Measurements from ENCODE around the gene CCR9. TPM values are rescaled to one million over a fixed set of nuclear protein-coding genes. Genes with fewer than 3 reads are reported as not detected.

CCR9 gene
- total RNA-seq, 1 experiment from 2014 or later, result not detected

- Histone ChIP-seq H3K4me2 (ENCODE audit: low read length) (no peak overlapping the region), H3K9ac (ENCODE audit: low read length) (no peak overlapping the region), H3K27me3 (ENCODE audit: insufficient read depth, low read length) (no peaks in the 10 kb centered on the region), H3K4me1 (ENCODE audit: control insufficient read depth in 1 of 2, insufficient read depth in 2 of 2, low read length in 2 of 2) (no peaks in the 10 kb centered on the region), H3K9me3 (ENCODE audit: control insufficient read depth in 1 of 2, insufficient read depth in 1 of 2, low read depth in 1 of 2, low read length in 2 of 2) (no peaks in the 10 kb centered on the region), H2AFZ (ENCODE audit: low read depth, low read length, poor library complexity, severe bottlenecking) (no peak overlapping the region), H4K20me1 (ENCODE audit: insufficient read depth) (no peaks in the 10 kb centered on the region), H3K79me2 (ENCODE audit: insufficient read depth, low read length) (no peaks in the 10 kb centered on the region), H3K36me3 (ENCODE audit: control insufficient read depth in 1 of 2, insufficient read depth in 2 of 2, low read length in 2 of 2) (no peaks in the 10 kb centered on the region), H3K9me2 (ENCODE audit: insufficient read depth) (no peaks in the 10 kb centered on the region), H3K4me3 (replicated peaks in 1 of 2; ENCODE audit: low read depth in 1 of 2, low read length in 2 of 2) (no peak overlapping the region), H3K27ac (ENCODE audit: low read depth, low read length) (no peak overlapping the region)
- no peak for DNase-seq (ENCODE audit: low read depth, low spot score)
- intact Hi-C loops (cut with micrococcal nuclease), result no loop called here
- no peak for TF ChIP-seq ELF1 (IDR thresholded peaks at IDR 0.05; ENCODE audit: borderline replicate concordance, low read depth)
- TF ChIP-seq EGR1 (IDR thresholded peaks at IDR 0.05; ENCODE audit: low read depth), result no peak
- no peak for TF ChIP-seq EZH2 (IDR thresholded peaks at IDR 0.05)
- no peak for TF ChIP-seq CTCF (IDR thresholded peaks at IDR 0.05 in 2 of 3, conservative IDR thresholded peaks at IDR 0.05 in 1 of 3; ENCODE audit: borderline replicate concordance in 1 of 3, insufficient read depth in 1 of 3, low read depth in 2 of 3, low read length in 2 of 3)
- no peak for TF ChIP-seq POLR2AphosphoS5 (IDR thresholded peaks at IDR 0.05; ENCODE audit: low read depth, low read length)
- no peak for TF ChIP-seq SP1 (IDR thresholded peaks at IDR 0.05; ENCODE audit: low read depth)
- no peak for TF ChIP-seq MAX (IDR thresholded peaks at IDR 0.05)
- TF ChIP-seq TCF7L2 (IDR thresholded peaks at IDR 0.05; ENCODE audit: borderline replicate concordance, extremely low read depth, insufficient read depth, insufficient read length), result no peak
- TF ChIP-seq REST (IDR thresholded peaks at IDR 0.05; ENCODE audit: low read depth), result no peak
- TF ChIP-seq EZH2phosphoT487 (IDR thresholded peaks at IDR 0.05; ENCODE audit: borderline replicate concordance), result no peak
- TF ChIP-seq POLR2A (IDR thresholded peaks at IDR 0.05; ENCODE audit: borderline replicate concordance, extremely low read depth, insufficient read depth, insufficient read length), result no peak
- TF ChIP-seq ATF3 (IDR thresholded peaks at IDR 0.05), result no peak
- no peak for TF ChIP-seq CBX3 (IDR thresholded peaks at IDR 0.05; ENCODE audit: low read depth)
- TF ChIP-seq ZNF274 (IDR thresholded peaks at IDR 0.05; ENCODE audit: low read depth, low read length), result no peak
- no peak for TF ChIP-seq ZBTB33 (IDR thresholded peaks at IDR 0.05; ENCODE audit: extremely low read depth, insufficient replicate concordance, low read length)
- no peak for TF ChIP-seq FOSL1 (IDR thresholded peaks at IDR 0.05; ENCODE audit: low read depth)
- TF ChIP-seq JUND (IDR thresholded peaks at IDR 0.05), result no peak
- TF ChIP-seq ZFX (IDR thresholded peaks at IDR 0.05), result no peak
- no peak for TF ChIP-seq RAD21 (IDR thresholded peaks at IDR 0.05; ENCODE audit: low read depth)
- TF ChIP-seq SIN3A (IDR thresholded peaks at IDR 0.05; ENCODE audit: low read depth), result no peak
- ChIA-PET POLR2A (no interaction called here), RAD21 (ENCODE audit: low non-redundant PET in 1 of 2, low total read pairs in 2 of 2, uncharacterized antibody in 2 of 2, unreplicated experiment in 2 of 2) (no interaction called here), CTCF (no interaction called here)
- no peak for ATAC-seq
- no TSS peak for BruUV-seq (replicated peaks)
Observed at GRCh38 chr3:45872569-45872968, 13.8 kb upstream of the CCR9 start.

Measured in HCT116 (cell line).